Measurements from ENCODE around the gene CCDC7. TPM values are rescaled to one million over a fixed set of nuclear protein-coding genes. Genes with fewer than 3 reads are reported as not detected.
"Not testable (repeated sequence)": the region's sequence is repeated elsewhere in the genome, so short reads cannot be mapped to it uniquely, and the experiment has no call there.

Gene CCDC7
- total and polyA plus RNA-seq, 9 donors, result 2.0 to 34.6 (median 2.9) TPM

DNA sequence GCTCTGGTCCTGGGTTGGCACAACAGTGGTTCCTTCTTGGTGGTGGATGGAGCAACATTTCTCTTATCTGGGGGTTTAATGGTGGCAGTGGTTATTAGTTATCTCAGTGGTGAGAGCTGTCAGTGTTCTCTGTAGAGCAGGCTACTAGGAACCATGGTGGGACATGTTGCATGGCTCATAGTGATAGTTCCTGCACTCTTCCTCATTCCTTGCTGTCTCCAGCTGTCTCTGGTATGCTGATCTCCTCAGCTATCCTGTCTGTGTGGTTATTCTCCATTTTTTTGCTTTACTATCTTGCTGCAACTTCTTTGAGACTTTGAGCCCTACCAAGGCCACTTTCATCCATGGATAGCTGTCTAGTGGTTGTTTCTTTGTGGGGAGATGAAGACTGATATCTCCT lies 44.0 kb downstream of the CCDC7 start:
- no peak overlapping the region for H3K4me3 ChIP-seq (ENCODE audit: low read length)
- H3K9me3 ChIP-seq (replicated peaks; ENCODE audit: control insufficient read depth, low read depth, low read length), result no peaks in the 10 kb centered on the region
- no peaks in the 10 kb centered on the region for H3K27me3 ChIP-seq (ENCODE audit: control insufficient read depth, insufficient read depth, low read length)

DNA sequence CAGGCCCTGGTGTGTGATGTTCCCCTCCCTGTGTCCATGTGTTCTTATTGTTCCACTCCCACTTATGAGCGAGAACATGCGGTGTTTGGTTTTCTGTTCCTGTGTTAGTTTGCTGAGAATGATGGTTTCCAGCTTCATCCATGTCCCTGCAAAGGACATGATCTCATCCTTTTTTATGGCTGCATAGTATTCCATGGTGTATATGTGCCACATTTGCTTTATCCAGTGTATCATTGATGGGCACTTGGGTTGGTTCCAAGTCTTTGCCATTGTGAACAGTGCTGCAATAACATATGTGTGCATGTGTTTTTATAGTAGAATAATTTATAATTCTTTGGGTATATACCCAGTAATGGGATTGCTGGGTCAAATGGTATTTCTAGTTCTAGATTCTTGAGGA lies 48.6 kb downstream of the CCDC7 start:
- DNase-seq; H3K9me3 ChIP-seq (replicated peaks; ENCODE audit: control insufficient read depth, low read depth, low read length); H3K4me1 ChIP-seq (ENCODE audit: control insufficient read depth, insufficient read depth, low read length); H3K27me3 ChIP-seq (ENCODE audit: control insufficient read depth, insufficient read depth, low read length); H3K36me3 ChIP-seq (ENCODE audit: control insufficient read depth, insufficient read depth, low read length); H3K4me3 ChIP-seq (ENCODE audit: low read length); H3K27ac ChIP-seq (ENCODE audit: low read length): not testable (repeated sequence)
- WGBS (ENCODE audit: insufficient coverage), result no CpG with 5 or more reads among the region's 2 CpGs

More for the DNA sequence above, 44.0 kb downstream of the CCDC7 start:
- no peaks in the 10 kb centered on the region for H3K4me1 ChIP-seq (ENCODE audit: control insufficient read depth, insufficient read depth, low read length)
- H3K27ac ChIP-seq (ENCODE audit: low read length), result no peak overlapping the region
- H3K36me3 ChIP-seq (ENCODE audit: control insufficient read depth, insufficient read depth, low read length), result no peaks in the 10 kb centered on the region
- no peak for DNase-seq

DNA sequence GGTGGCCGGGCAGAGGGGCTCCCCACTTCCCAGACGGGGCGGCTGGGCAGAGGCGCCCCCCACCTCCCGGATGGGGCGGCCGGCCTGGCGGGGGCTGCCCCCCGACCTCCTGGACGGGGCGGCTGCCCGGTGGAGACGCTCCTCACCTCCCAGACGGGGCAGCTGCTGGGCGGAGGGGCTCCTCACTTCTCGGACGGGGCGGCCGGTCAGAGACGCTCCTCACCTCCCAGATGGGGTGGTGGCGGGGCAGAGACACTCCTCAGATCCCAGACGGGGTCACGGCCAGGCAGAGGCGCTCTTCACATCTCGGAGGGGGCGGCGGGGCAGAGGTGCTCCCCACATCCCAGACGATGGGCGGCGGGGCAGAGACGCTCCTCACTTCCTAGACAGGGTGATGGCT lies 54.2 kb downstream of the CCDC7 start:
- WGBS (ENCODE audit: insufficient coverage), result 98% methylated on average over 21 of the region's 31 CpGs
- not testable (repeated sequence) for H3K9me3 ChIP-seq (replicated peaks; ENCODE audit: control insufficient read depth, low read depth, low read length); H3K27me3 ChIP-seq (ENCODE audit: control insufficient read depth, insufficient read depth, low read length); H3K27ac ChIP-seq (ENCODE audit: low read length); DNase-seq; H3K4me1 ChIP-seq (ENCODE audit: control insufficient read depth, insufficient read depth, low read length); H3K36me3 ChIP-seq (ENCODE audit: control insufficient read depth, insufficient read depth, low read length); H3K4me3 ChIP-seq (ENCODE audit: low read length)

DNA sequence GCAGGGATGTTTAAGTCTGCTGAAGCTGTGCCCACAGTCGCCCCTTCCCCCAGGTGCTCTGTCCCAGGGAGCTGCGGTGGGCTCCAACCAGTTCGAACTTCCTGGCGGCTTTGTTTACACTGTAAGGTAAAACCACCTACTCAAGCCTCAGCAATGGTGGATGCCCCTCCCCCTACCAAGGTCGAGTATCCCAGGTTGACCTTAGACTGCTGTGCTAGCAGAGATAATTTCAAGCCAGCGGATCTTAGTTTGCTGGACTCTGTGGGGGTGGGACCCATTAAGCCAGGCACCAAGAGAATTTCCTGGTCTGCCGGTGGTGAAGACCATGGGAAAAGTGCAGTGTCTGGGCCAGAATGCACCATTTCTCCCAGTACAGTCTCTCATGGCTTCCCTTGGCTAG lies 56.0 kb downstream of the CCDC7 start:
- H3K4me1 ChIP-seq (ENCODE audit: control insufficient read depth, insufficient read depth, low read length), result no peaks in the 10 kb centered on the region
- H3K27ac ChIP-seq (ENCODE audit: low read length), result no peak overlapping the region
- 72% methylated on average over 4 of the region's 7 CpGs for WGBS (ENCODE audit: insufficient coverage)
- H3K36me3 ChIP-seq (ENCODE audit: control insufficient read depth, insufficient read depth, low read length), result no peaks in the 10 kb centered on the region
- H3K9me3 ChIP-seq (replicated peaks; ENCODE audit: control insufficient read depth, low read depth, low read length), result no peaks in the 10 kb centered on the region
- H3K4me3 ChIP-seq (ENCODE audit: low read length), result no peak overlapping the region
- no peak for DNase-seq
- H3K27me3 ChIP-seq (ENCODE audit: control insufficient read depth, insufficient read depth, low read length), result no peaks in the 10 kb centered on the region

DNA sequence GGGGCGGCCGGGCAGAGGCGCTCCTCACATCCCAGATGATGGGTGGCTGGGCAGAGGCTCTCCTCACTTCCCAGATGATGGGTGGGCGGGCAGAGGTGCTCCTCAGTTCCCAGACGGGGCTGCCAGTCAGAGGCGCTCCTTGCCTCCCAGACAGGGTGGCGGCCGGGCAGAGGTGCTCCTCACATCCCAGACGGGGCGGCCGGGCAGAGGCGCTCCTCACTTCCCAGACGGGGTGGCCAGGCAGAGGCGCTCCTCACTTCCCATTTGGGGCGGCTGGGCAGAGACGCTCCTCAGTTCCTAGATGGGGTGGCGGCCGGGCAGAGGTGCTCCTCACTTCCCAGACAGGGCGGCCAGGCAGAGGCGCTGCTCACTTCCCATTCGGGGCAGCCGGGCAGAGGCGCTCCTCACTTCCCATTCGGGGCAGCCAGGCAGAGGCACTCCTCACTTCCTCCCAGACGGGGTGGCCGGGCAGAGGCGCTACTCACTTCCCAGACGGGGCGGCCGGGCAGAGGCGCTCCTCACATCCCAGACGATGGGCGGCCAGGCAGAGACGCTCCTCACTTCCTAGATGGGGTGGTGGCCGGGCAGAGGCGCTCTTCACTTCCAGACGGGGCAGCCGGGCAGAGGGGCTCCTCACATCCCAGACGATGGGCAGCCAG lies 60.0 kb downstream of the CCDC7 start:
- not testable (repeated sequence) for H3K4me1 ChIP-seq (ENCODE audit: control insufficient read depth, insufficient read depth, low read length); DNase-seq; H3K27ac ChIP-seq (ENCODE audit: low read length); H3K9me3 ChIP-seq (replicated peaks; ENCODE audit: control insufficient read depth, low read depth, low read length); H3K36me3 ChIP-seq (ENCODE audit: control insufficient read depth, insufficient read depth, low read length); H3K4me3 ChIP-seq (ENCODE audit: low read length); H3K27me3 ChIP-seq (ENCODE audit: control insufficient read depth, insufficient read depth, low read length)
- WGBS (ENCODE audit: insufficient coverage), result 91% methylated on average over 22 of the region's 39 CpGs

DNA sequence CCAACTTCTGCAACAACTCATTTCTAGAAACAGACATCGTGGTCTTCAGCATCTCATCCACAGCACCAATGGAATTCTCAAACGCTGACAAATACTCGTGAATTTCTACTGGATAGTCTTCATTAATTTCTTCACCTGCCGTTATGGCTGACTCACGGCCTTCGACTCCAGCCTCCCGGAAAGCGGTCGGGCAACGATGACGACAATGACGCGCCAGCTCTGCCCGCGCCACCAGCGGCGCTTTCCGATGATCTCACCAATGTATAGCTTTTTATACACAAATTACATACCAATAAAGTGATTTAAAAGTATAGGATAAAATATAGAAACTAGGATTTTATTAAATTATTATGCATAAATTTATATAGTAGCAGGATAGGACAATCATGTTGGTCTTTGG lies 65.7 kb downstream of the CCDC7 start:
- Histone ChIP-seq H3K27me3 (ENCODE audit: control insufficient read depth, insufficient read depth, low read length) (no peaks in the 10 kb centered on the region), H3K9me3 (replicated peaks; ENCODE audit: control insufficient read depth, low read depth, low read length) (no peaks in the 10 kb centered on the region), H3K36me3 (ENCODE audit: control insufficient read depth, insufficient read depth, low read length) (no peaks in the 10 kb centered on the region), H3K27ac (ENCODE audit: low read length) (no peak overlapping the region), H3K4me1 (ENCODE audit: control insufficient read depth, insufficient read depth, low read length) (no peaks in the 10 kb centered on the region), H3K4me3 (ENCODE audit: low read length) (no peak overlapping the region)
- WGBS (ENCODE audit: insufficient coverage), result 92% methylated on average over 5 of the region's 18 CpGs
- DNase-seq, result no peak

DNA sequence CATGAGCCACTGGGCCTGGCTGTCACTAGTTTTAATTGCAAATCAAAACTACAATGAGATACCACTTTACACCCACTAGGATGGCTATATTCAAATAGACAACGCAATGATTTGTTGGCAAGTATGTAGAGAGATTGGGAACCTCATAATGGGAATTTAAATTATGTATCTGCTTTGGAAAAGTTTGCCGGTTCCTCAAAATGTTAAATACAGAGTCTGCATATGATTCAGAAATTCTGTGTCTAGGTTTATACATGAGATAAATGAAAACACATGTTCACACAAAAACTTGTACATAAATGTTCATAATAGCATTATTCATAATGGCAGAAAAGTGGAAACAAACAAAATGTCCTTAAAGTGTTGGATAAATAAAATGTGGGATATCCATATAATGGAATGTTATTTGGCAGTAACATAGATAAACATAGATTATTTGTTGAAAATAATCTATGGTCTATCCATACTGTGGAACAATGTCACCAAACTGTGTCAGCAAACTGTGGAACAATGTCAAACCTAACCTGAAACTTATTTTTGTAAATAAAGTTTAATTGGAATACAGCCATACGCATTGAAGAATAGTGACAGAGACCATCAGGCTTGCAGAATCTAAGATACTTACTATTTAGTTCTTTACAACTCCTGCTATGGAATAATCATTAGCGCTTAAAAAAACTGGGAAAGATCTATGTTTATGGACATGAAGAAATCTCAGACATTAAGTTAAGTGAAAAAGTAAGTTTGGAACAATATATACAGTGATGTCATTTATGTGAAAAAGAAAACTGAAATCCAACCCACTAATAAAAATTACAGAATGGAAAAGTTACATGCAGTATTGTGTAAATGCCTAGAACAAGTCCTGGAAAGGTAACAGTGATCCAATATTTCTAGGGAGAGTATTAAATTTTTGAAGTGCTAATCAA lies 70.9 kb downstream of the CCDC7 start:
- DNase-seq, result peak; percentile 88
- peaks cover 4% of the 10 kb centered on the region for H3K9me3 ChIP-seq (replicated peaks; ENCODE audit: control insufficient read depth, low read depth, low read length)
- no peaks in the 10 kb centered on the region for H3K27me3 ChIP-seq (ENCODE audit: control insufficient read depth, insufficient read depth, low read length)
- H3K4me3 ChIP-seq (ENCODE audit: low read length), result no peak overlapping the region
- H3K36me3 ChIP-seq (ENCODE audit: control insufficient read depth, insufficient read depth, low read length), result no peaks in the 10 kb centered on the region
- no CpG with 5 or more reads among the region's 4 CpGs for WGBS (ENCODE audit: insufficient coverage)
- peak overlapping the region; percentile 18 for H3K27ac ChIP-seq (ENCODE audit: low read length)
- no peaks in the 10 kb centered on the region for H3K4me1 ChIP-seq (ENCODE audit: control insufficient read depth, insufficient read depth, low read length)

DNA sequence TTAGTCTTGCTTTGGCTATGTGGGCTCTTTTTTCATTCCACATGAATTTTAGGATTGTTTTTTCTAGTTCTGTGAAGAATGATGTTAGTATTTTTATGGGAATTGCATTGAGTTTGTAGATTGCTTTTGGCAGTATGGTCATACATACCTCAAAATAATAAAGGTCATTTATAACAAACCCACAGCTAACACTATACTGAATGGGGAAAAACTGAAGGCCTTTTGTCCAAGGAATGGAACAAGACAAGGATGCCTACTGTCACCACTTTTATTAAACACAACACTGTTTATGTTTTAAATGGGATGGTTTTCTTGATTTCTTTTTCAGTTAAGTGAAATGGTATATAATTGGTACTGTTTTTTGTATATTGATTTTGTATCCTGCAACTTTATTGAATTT lies 84.3 kb downstream of the CCDC7 start:
- DNase-seq, result no peak
- no peaks in the 10 kb centered on the region for H3K4me1 ChIP-seq (ENCODE audit: control insufficient read depth, insufficient read depth, low read length)
- H3K9me3 ChIP-seq (replicated peaks; ENCODE audit: control insufficient read depth, low read depth, low read length), result peaks cover 8% of the 10 kb centered on the region
- H3K27me3 ChIP-seq (ENCODE audit: control insufficient read depth, insufficient read depth, low read length), result no peaks in the 10 kb centered on the region
- no peaks in the 10 kb centered on the region for H3K36me3 ChIP-seq (ENCODE audit: control insufficient read depth, insufficient read depth, low read length)
- no peak overlapping the region for H3K4me3 ChIP-seq (ENCODE audit: low read length)
- no peak overlapping the region for H3K27ac ChIP-seq (ENCODE audit: low read length)

DNA sequence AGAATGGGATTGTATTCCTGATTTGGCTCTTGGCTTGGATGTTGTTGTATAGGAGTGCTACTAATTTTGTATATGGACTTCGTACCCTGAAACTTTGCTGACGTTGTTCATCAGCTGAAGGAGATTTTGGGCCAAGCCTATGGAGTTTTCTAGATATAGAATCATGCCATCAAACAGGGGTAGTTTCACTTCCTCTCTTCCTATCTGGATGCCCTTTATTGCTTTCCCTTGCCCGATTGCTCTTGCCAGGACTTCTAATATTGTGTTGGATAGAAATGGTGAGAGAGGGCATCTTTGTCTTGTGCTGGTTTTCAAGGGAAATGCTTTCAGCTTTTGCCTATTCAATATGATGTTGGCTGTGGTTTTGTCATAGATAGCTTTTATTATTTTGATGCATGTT lies 92.3 kb downstream of the CCDC7 start:
- Histone ChIP-seq H3K27ac (ENCODE audit: low read length) (no peak overlapping the region), H3K9me3 (replicated peaks; ENCODE audit: control insufficient read depth, low read depth, low read length) (peaks cover 8% of the 10 kb centered on the region), H3K27me3 (ENCODE audit: control insufficient read depth, insufficient read depth, low read length) (no peaks in the 10 kb centered on the region), H3K4me3 (ENCODE audit: low read length) (no peak overlapping the region), H3K4me1 (ENCODE audit: control insufficient read depth, insufficient read depth, low read length) (no peaks in the 10 kb centered on the region), H3K36me3 (ENCODE audit: control insufficient read depth, insufficient read depth, low read length) (no peaks in the 10 kb centered on the region)
- no peak for DNase-seq
- WGBS (ENCODE audit: insufficient coverage), result 70% methylated on average over 2 of the region's 3 CpGs

DNA sequence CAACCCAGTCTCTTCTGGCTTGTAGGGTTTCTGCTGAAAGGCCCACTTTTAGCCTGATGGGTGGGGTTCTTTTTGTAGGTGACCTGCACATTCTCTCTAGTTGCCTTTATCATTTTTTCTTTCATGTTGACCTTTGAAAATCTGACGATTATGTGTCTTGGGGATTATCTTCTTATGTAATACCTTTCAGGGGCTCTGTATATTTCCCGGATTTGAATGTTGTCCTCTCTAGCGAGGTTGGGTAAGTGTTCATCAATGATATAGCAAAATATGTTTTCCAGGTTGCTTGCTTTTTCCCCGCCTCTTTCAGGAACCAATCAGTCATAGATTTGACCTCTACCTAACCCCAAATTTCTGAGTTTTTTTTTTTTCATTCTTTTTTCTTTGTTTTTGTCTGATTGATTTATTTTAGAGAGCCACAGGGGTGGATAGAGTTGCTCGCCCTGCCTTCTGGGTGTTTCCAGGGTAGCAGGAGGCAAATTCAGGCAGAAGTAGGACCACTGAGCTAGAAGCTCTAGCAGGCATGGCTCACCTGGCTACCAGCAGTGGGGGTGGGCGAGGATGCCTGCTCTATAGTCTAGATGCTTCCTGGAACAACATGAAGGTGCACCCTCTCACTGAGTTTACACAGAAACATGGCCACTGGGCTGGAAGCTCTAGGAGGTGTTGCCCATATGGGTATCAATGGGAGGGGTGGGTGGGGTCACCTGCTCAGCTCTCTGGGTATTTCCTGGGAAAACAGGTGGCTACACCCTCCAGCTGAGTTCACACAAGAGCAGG lies 94.9 kb downstream of the CCDC7 start:
- 92% methylated on average over 2 of the region's 6 CpGs for WGBS (ENCODE audit: insufficient coverage)

More for the DNA sequence above, 94.9 kb downstream of the CCDC7 start:
- no peaks in the 10 kb centered on the region for H3K27me3 ChIP-seq (ENCODE audit: control insufficient read depth, insufficient read depth, low read length)
- no peak overlapping the region for H3K4me3 ChIP-seq (ENCODE audit: low read length)
- H3K36me3 ChIP-seq (ENCODE audit: control insufficient read depth, insufficient read depth, low read length), result no peaks in the 10 kb centered on the region
- no peaks in the 10 kb centered on the region for H3K4me1 ChIP-seq (ENCODE audit: control insufficient read depth, insufficient read depth, low read length)
- no peak for DNase-seq
- H3K27ac ChIP-seq (ENCODE audit: low read length), result no peak overlapping the region
- no peaks in the 10 kb centered on the region for H3K9me3 ChIP-seq (replicated peaks; ENCODE audit: control insufficient read depth, low read depth, low read length)

All from muscle of leg (tissue), 11 donors.